Activated CD8-positive, alpha-beta T cell treated with anti-CD3 and anti-CD28 coated beads for 36 hours (primary cell): ENCODE data around the gene HERC4. TPM values are rescaled to one million over a fixed set of nuclear protein-coding genes. Genes with fewer than 3 reads are reported as not detected.

ENCODE experiments used
- ATAC-seq: fragments of 200-7000 bp; cut with Tn5 transposase; one replicate; pipeline ENCODE4 v1.10.0; 2021; ENCODE audit warnings: mild to moderate bottlenecking, moderate library complexity
- CTCF ChIA-PET: fragments of 350-600 bp; sonication (Branson Sonifier 250); formaldehyde crosslinking; loops from one replicate; lab custom pipeline; 2021; ENCODE audit warnings: antibody characterized with exemption; lab: Charles Lee
- POLR2A ChIA-PET: fragments of 350-600 bp; sonication (Branson Sonifier 250); formaldehyde crosslinking; loops from one replicate; lab custom pipeline; 2021; ENCODE audit warnings: antibody characterized with exemption; lab: Charles Lee
- DNase-seq: peaks from one replicate; pipeline ENCODE4 v3.0.0-alpha.2; 2020
- H3K27ac Mint-ChIP-seq: one replicate; pipeline ENCODE4 v1.8.0; 2021; ENCODE audit warnings: mild to moderate bottlenecking, mixed read lengths
- H3K27me3 Mint-ChIP-seq: one replicate; pipeline ENCODE4 v1.8.0; 2021; ENCODE audit warnings: mixed read lengths
- H3K36me3 Mint-ChIP-seq: one replicate; pipeline ENCODE4 v1.8.0; 2021; ENCODE audit warnings: low read depth, mixed read lengths
- H3K4me1 Mint-ChIP-seq: one replicate; pipeline ENCODE4 v1.8.0; 2021; ENCODE audit warnings: low read depth, mixed read lengths
- H3K4me3 Mint-ChIP-seq: one replicate; pipeline ENCODE4 v1.8.0; 2021; ENCODE audit warnings: mild to moderate bottlenecking, moderate library complexity, mixed read lengths
- H3K9me3 Mint-ChIP-seq: one replicate; pipeline ENCODE4 v1.8.0; 2021; ENCODE audit warnings: mixed read lengths
- intact Hi-C: fragments of 100-400 bp; cut with micrococcal nuclease; formaldehyde crosslinking; loops from one replicate; pipeline ENCODE4 v1.10.0; 2022
- total RNA-seq, 2 experiments: library from RNA; stranded (reverse); gene quantifications; one replicate each; pipeline ENCODE4 v1.2.3, GENCODE V29; 2021
- TF ChIP-seq, protein P1 (sequence below): fragments of 200-600 bp; IDR thresholded peaks from one replicate; pipeline ENCODE4 v1.8.0; 2022; ENCODE audit warnings: antibody characterized with exemption, mild to moderate bottlenecking

Gene HERC4
- total RNA-seq, 2 experiments from 2014 or later, result 59.3 to 59.6 TPM

- Mint-ChIP-seq H3K27me3 (no peaks in the 10 kb centered on the region), H3K27ac (no peak overlapping the region), H3K4me3 (no peak overlapping the region), H3K4me1 (peaks cover 4% of the 10 kb centered on the region), H3K9me3 (no peaks in the 10 kb centered on the region), H3K36me3 (peaks cover 41% of the 10 kb centered on the region)
- TF ChIP-seq, protein P1, sequence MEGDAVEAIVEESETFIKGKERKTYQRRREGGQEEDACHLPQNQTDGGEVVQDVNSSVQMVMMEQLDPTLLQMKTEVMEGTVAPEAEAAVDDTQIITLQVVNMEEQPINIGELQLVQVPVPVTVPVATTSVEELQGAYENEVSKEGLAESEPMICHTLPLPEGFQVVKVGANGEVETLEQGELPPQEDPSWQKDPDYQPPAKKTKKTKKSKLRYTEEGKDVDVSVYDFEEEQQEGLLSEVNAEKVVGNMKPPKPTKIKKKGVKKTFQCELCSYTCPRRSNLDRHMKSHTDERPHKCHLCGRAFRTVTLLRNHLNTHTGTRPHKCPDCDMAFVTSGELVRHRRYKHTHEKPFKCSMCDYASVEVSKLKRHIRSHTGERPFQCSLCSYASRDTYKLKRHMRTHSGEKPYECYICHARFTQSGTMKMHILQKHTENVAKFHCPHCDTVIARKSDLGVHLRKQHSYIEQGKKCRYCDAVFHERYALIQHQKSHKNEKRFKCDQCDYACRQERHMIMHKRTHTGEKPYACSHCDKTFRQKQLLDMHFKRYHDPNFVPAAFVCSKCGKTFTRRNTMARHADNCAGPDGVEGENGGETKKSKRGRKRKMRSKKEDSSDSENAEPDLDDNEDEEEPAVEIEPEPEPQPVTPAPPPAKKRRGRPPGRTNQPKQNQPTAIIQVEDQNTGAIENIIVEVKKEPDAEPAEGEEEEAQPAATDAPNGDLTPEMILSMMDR, result no peak
- DNase-seq, result no peak
- intact Hi-C loops, result no loop called here
- CTCF ChIA-PET, result interaction anchor here (1.3 kb wide), 1 partner anchor 248 kb away, joined by 5 read pairs; no protein-coding TSS in a partner anchor
- POLR2A ChIA-PET, result no interaction called here
- no peak for ATAC-seq
Observed at GRCh38 chr10:67965456-67965855, 109.6 kb downstream of the HERC4 start.

DNA sequence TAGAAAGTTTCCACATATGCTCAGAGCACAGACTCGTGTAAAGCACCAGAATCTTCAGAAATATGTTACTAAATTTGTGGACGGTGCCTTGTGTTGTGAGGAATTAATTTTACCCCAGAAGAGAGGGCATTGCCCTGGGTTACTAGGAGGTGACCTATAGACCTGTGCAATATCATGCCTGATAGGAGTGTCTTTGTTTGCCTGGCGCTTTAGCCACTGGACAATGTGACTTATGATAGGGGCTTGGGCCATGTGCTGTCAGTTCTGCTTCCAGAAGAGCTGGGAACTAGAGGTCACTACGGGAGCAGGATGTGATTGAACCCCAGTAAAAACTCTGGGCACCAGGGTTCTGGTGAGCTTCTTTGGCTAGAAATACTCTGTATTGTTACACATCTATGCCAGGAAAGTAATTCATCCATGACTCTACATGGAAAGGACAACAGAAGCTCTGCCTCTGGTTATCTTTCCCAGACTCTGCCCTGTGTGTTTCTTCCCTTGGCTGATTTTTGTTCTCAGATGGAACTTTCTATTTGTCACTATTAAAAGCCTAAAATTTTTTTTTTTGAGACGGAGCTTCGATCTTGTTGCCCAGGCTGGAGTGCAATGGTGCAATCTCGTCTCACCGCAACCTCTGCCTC, 115.1 kb downstream of the HERC4 start:
- no peaks in the 10 kb centered on the region for H3K9me3 Mint-ChIP-seq
- DNase-seq (no peak), ATAC-seq (no peak)
- ChIA-PET POLR2A (interaction anchor here (0.6 to 1.4 kb wide), 2 partner anchors 15 to 58 kb away, joined by 3 to 4 read pairs; no protein-coding TSS in a partner anchor), CTCF (interaction anchor here (1.2 to 1.5 kb wide), 3 partner anchors 14 to 253 kb away, joined by 3 to 4 read pairs (median 3); no protein-coding TSS in a partner anchor)
- H3K36me3 Mint-ChIP-seq, result peaks cover 27% of the 10 kb centered on the region
- H3K27ac Mint-ChIP-seq, result no peak overlapping the region
- no peak overlapping the region for H3K4me3 Mint-ChIP-seq
- H3K27me3 Mint-ChIP-seq, result no peaks in the 10 kb centered on the region
- H3K4me1 Mint-ChIP-seq, result no peaks in the 10 kb centered on the region
- intact Hi-C loops, result no loop called here
- TF ChIP-seq, protein P1, result no peak

- CTCF ChIA-PET, result no interaction called here
- no peak overlapping the region for H3K27ac Mint-ChIP-seq
Observed at GRCh38 chr10:67955614-67956013, 119.5 kb downstream of the HERC4 start.

GRCh38 chr10:67943917-67944316, 131.2 kb downstream of the HERC4 start:
- ChIA-PET POLR2A (interaction anchor here (0.5 to 1.3 kb wide), 4 partner anchors 8 to 386 kb away, joined by 3 to 4 read pairs (median 3); no protein-coding TSS in a partner anchor), CTCF (no interaction called here)
- DNase-seq (no peak), ATAC-seq (no peak)
- Mint-ChIP-seq H3K27me3 (no peaks in the 10 kb centered on the region), H3K36me3 (peaks cover 38% of the 10 kb centered on the region), H3K4me3 (no peak overlapping the region), H3K9me3 (peaks cover 5% of the 10 kb centered on the region), H3K4me1 (peaks cover 2% of the 10 kb centered on the region), H3K27ac (no peak overlapping the region)
- intact Hi-C loops, result no loop called here
- TF ChIP-seq, protein P1, result no peak

More at GRCh38 chr10:67955614-67956013, 119.5 kb downstream of the HERC4 start:
- TF ChIP-seq, protein P1, result no peak
- POLR2A ChIA-PET, result no interaction called here
- no peaks in the 10 kb centered on the region for H3K27me3 Mint-ChIP-seq
- H3K4me1 Mint-ChIP-seq, result no peaks in the 10 kb centered on the region
- no peak for ATAC-seq
- DNase-seq, result no peak
- H3K36me3 Mint-ChIP-seq, result peaks cover 29% of the 10 kb centered on the region
- intact Hi-C loops, result no loop called here
- H3K4me3 Mint-ChIP-seq, result no peak overlapping the region
- H3K9me3 Mint-ChIP-seq, result no peaks in the 10 kb centered on the region

- H3K27ac Mint-ChIP-seq, result no peak overlapping the region
- ChIA-PET CTCF (interaction anchor here (1.3 kb wide), 1 partner anchor 148 kb away, joined by 4 read pairs; no protein-coding TSS in a partner anchor), POLR2A (no interaction called here)
- H3K4me3 Mint-ChIP-seq, result no peak overlapping the region
- intact Hi-C loops, result no loop called here
- H3K27me3 Mint-ChIP-seq, result no peaks in the 10 kb centered on the region
- peaks cover 3% of the 10 kb centered on the region for H3K4me1 Mint-ChIP-seq
- no peak for ATAC-seq
- H3K9me3 Mint-ChIP-seq, result no peaks in the 10 kb centered on the region
- DNase-seq, result no peak
- H3K36me3 Mint-ChIP-seq, result peaks cover 12% of the 10 kb centered on the region
- TF ChIP-seq, protein P1, result no peak
Observed at GRCh38 chr10:67936416-67936815, 138.7 kb downstream of the HERC4 start.
